ENCODE results near the gene SLC39A7. TPM values are rescaled to one million over a fixed set of nuclear protein-coding genes. Genes with fewer than 3 reads are reported as not detected.

SLC39A7 gene
- total and polyA plus RNA-seq, 2 of the 13 experiments (the other 11 are each of a cell fraction or from before 2014, with no cell fraction given), result 142 to 229 TPM

- 0 out of 2 replicates have a peak, but pooled peaks have one; percentile 75 for TF ChIP-seq ZNF879 (CRISPR knock-in tag; IDR thresholded peaks at IDR 0.05)
- peak; percentile 98 for TF ChIP-seq FOXP1 (IDR thresholded peaks at IDR 0.05)
- peak; percentile 99 for TF ChIP-seq FOXP1 (CRISPR knock-in tag; IDR thresholded peaks at IDR 0.05)
- 0 out of 2 replicates have a peak, but pooled peaks have one; percentile 69 for TF ChIP-seq YEATS4 (CRISPR knock-in tag; IDR thresholded peaks at IDR 0.05; ENCODE audit: borderline replicate concordance)
- peak; percentile 77 for TF ChIP-seq REL (CRISPR knock-in tag; conservative IDR thresholded peaks at IDR 0.05)
- TF ChIP-seq ELF3 (CRISPR knock-in tag; IDR thresholded peaks at IDR 0.05), result peak; percentile 77
- TF ChIP-seq NFE2L2 (IDR thresholded peaks at IDR 0.05; ENCODE audit: low read length), result no peak
- TF ChIP-seq SOX13 (IDR thresholded peaks at IDR 0.05), result no peak; the same call in 1 of the 2 replicates
- peak in 1 of 2 experiments; percentile 60; a peak in 1 of 4 replicates for TF ChIP-seq SOX13 (CRISPR knock-in tag; conservative IDR thresholded peaks at IDR 0.05 in 1 of 2, IDR thresholded peaks at IDR 0.05 in 1 of 2)
- TF ChIP-seq FLYWCH1 (CRISPR knock-in tag; IDR thresholded peaks at IDR 0.05), result no peak
- no peak for TF ChIP-seq TIGD3 (CRISPR knock-in tag; IDR thresholded peaks at IDR 0.05; ENCODE audit: borderline replicate concordance)
- peak; percentile 72; the same call in 1 of the 2 replicates for TF ChIP-seq HBP1 (CRISPR knock-in tag; IDR thresholded peaks at IDR 0.05; ENCODE audit: low read depth)
- no peak for TF ChIP-seq HDAC6 (IDR thresholded peaks at IDR 0.05; ENCODE audit: low read depth, low read length)
- TF ChIP-seq SIN3A (IDR thresholded peaks at IDR 0.05; ENCODE audit: borderline replicate concordance, low read depth, low read length), result peak; percentile 87
- TF ChIP-seq ZUFSP (CRISPR knock-in tag; IDR thresholded peaks at IDR 0.05; ENCODE audit: borderline replicate concordance), result no peak
- TF ChIP-seq MLXIP (CRISPR knock-in tag; IDR thresholded peaks at IDR 0.05; ENCODE audit: borderline replicate concordance), result no peak
- 0 out of 2 replicates have a peak, but pooled peaks have one; percentile 39 for TF ChIP-seq THAP11 (CRISPR knock-in tag; IDR thresholded peaks at IDR 0.05)
These were observed 914 bp upstream of the SLC39A7 start (continued) for GRCh38 chr6:33199687-33200218.
